GM12864 (cell line): ENCODE data around the gene FLNB.

Experiments used
- DNase-seq: peaks from one replicate; pipeline ENCODE4 v3.0.0-alpha.2; 2011; ENCODE audit warnings: low read depth
- H3K4me3 ChIP-seq: 2 replicates; pipeline ENCODE4 v1.5.1; 2011; ENCODE audit warnings: mild to moderate bottlenecking, low read depth, low read length, control low read depth
- TF ChIP-seq, protein P1 (sequence below): IDR thresholded peaks from 2 replicates; pipeline ENCODE4 v1.5.1; 2011; ENCODE audit warnings: low read depth, mild to moderate bottlenecking, moderate library complexity, low read length, control low read depth, inconsistent platforms; ENCODE audit errors: missing control alignments

The FLNB gene

DNA sequence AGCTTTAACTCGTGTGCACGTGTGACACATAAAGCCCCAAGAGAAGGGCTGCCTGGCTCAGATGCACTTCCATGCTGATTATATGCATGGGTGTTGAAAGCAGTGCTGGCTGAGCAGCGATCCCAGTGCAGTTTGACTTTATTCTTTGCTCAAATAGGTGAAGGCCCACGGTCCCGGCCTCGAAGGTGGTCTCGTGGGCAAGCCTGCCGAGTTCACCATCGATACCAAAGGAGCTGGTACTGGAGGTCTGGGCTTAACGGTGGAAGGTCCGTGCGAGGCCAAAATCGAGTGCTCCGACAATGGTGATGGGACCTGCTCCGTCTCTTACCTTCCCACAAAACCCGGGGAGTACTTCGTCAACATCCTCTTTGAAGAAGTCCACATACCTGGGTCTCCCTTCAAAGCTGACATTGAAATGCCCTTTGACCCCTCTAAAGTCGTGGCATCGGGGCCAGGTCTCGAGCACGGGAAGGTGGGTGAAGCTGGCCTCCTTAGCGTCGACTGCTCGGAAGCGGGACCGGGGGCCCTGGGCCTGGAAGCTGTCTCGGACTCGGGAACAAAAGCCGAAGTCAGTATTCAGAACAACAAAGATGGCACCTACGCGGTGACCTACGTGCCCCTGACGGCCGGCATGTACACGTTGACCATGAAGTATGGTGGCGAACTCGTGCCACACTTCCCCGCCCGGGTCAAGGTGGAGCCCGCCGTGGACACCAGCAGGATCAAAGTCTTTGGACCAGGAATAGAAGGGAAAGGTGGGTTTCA is 114.9 kb downstream of the FLNB start:
- H3K4me3 ChIP-seq, result no peak overlapping the region
- TF ChIP-seq, protein P1, sequence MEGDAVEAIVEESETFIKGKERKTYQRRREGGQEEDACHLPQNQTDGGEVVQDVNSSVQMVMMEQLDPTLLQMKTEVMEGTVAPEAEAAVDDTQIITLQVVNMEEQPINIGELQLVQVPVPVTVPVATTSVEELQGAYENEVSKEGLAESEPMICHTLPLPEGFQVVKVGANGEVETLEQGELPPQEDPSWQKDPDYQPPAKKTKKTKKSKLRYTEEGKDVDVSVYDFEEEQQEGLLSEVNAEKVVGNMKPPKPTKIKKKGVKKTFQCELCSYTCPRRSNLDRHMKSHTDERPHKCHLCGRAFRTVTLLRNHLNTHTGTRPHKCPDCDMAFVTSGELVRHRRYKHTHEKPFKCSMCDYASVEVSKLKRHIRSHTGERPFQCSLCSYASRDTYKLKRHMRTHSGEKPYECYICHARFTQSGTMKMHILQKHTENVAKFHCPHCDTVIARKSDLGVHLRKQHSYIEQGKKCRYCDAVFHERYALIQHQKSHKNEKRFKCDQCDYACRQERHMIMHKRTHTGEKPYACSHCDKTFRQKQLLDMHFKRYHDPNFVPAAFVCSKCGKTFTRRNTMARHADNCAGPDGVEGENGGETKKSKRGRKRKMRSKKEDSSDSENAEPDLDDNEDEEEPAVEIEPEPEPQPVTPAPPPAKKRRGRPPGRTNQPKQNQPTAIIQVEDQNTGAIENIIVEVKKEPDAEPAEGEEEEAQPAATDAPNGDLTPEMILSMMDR, result no peak
- no peak for DNase-seq

DNA sequence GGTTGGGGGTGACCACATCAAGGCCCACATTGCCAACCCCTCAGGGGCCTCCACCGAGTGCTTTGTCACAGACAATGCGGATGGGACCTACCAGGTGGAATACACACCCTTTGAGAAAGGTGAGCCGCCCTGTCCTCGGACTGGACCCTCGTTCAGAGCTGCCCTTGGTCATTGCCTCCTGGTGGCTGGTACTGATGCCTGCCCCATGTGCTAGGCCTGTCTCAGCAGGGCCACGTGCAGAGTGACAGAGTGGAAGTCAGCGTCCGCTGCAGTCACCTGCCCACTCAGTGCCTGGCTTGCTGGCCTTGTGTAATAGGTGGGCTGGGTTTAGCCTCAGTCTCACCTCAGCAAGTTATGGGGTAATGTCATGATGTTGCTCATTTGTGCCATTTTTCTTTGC is 116.2 kb downstream of the FLNB start:
- TF ChIP-seq, protein P1, result no peak
- no peak for DNase-seq
- no peak overlapping the region for H3K4me3 ChIP-seq

DNA sequence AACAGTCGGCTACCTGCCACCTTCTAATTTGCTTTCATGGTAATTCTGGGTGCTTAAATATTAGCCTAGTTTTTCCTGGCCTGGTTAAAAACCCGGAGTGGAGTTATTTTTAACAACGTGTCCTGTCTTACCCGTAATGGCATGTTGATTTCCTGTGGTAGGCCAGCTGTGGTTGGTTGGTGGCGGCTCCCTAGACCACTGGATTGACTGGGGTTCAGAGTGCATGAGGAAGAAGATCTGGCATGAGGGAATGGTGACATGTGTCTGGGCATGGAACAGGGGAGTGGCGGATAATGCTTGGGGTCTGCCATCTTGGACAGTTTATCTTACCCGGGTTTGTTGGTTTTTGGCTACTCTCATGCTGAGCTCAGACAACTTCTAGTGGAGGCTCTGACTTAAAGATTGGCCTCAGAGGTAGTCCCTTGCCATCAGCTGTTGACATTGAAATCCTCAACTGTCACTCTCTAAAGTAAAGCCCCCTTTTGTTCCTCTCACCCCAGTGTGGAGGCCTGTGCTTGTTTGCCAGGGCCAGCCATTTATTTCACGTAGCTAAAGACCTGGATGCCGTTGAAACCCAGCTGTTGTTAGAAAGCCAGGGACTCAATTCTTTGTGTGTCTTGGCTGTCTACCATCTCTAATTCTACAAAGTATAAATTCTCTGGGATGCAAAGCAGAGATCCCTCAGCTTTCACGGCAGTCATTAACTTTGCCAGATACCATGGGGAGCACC is 121.0 kb downstream of the FLNB start:
- no peak for DNase-seq
- H3K4me3 ChIP-seq, result no peak overlapping the region
- TF ChIP-seq, protein P1, result no peak

- no peak overlapping the region for H3K4me3 ChIP-seq
- DNase-seq, result no peak
- TF ChIP-seq, protein P1, result no peak
These were observed 122.4 kb downstream of the FLNB start for GRCh38 chr3:58130591-58130990.

DNA sequence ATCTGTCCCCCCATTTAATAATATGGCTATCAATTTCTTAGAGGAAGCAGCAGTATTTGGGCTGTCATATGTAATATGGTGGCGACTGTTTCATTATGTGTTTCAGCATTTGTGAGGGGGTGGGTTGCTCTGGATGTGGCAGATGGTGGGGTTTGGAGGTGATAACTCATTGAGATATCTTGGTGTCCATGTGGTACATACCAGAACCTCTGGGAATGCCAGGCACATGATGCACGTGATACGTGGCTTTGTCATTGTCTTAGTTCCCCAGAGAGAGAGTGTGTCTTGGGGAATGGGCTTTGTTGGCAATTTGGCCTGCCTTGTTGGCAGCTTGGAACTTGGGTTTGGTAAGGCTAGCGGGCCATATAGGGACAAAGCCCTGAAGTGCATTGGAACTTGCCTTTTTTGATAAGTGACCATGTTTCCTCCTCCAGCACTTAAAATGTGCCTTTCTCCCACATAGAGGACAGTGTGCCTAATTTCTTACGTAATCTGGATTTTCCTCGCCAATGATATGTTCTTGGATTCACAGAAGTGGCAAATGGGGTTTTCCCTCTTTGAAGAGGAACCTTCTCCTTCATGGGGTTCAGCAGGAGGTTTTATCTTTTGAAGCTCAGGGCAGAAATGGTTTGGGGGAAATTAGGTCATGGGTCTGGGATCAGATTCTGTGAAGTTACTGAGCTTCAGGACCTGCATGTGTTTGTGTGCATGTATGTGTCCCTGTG is 123.0 kb downstream of the FLNB start:
- no peak overlapping the region for H3K4me3 ChIP-seq
- no peak for DNase-seq
- TF ChIP-seq, protein P1, result no peak

DNA sequence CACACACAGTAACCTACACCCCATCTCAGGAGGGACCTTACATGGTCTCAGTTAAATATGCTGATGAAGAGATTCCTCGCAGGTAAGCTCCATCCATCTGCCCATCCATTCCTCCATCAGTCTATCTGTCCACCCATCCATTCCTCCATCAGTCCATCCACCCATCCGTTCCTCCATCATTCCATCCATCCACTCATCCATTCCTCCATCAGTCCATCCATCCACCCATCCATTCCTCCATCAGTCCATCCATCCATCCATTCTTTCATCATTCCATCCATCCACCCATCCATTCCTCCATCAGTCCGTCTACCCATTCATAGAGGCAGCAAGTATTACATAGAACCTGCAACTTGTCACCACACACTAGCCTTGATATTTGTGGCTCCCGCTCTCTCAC is 124.6 kb downstream of the FLNB start:
- no peak for DNase-seq
- TF ChIP-seq, protein P1, result no peak
- no peak overlapping the region for H3K4me3 ChIP-seq
